ENCODE data around the gene RECQL5.

Gene RECQL5

DNA sequence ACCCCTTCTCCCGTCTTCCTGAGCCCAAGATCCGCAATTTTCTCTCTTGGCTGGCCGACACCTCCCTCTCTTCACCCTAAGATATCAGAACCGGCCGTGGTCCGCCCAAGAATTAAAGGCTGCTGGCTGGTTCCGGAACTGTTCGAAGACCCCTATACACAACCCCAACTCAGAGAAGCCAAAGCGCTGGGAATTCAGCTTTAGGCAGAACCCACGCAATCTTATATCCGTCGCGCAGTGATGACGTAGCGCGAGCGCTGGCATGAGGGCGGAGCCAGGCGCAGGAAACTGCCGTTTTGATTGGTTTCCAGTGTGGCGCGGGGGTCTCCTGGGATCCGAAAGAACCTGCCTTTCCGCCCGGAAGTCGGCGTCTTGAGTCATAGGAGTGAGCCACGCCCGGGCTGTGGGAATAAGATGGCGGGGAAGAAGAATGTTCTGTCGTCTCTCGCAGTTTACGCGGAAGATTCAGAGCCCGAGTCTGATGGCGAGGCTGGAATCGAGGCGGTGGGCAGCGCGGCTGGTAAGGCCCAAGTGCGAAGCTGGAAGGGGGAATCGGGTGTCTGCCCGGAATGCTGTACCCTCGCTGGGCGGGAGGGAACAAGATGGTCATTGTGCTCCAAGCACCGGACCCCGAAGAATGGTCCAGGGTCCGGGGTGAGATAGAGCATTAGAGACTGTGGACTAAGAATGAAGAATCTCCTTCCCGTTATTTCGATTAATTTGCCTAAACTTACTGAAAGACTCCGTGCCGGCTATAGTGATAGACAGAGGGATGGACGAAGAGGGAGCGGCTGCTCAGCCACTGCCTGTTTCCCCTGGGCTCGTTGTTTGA lies at the start of gene RECQL5, which contains the start of gene SAP30BP:
RECQL5 (minus strand) TSS at position 196 of the 832 bp plus-strand sequence. CDS start 597 bp downstream, outside the sequence.
SAP30BP (plus strand) TSS at position 380 of the 832 bp plus-strand sequence; CDS start at position 415, 35 bp downstream.
- DNase-seq (ENCODE audit: low read depth in 2 of 2, low spot score in 1 of 2) = peak; percentile 96 to 99

DNA sequence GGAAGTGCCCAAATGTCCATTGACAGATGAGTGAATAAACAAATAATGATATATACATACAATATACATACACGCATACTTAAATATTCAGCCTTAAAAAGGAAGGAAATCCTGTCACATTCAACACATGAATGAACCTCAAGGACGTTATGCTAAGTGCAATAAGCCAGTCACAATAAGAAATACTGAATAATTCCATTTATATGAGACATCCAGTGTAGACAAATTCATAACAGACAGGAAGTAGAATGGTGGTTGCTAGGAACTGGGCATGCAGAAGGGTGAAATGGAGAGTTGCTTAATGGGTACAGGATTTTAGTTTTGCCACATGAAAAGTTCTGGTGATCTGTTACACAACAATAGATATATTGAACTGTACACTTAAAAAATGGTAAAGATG lies 45.5 kb upstream of the RECQL5 start:
- no peak for DNase-seq (ENCODE audit: low read depth in 2 of 2, low spot score in 1 of 2)

DNA sequence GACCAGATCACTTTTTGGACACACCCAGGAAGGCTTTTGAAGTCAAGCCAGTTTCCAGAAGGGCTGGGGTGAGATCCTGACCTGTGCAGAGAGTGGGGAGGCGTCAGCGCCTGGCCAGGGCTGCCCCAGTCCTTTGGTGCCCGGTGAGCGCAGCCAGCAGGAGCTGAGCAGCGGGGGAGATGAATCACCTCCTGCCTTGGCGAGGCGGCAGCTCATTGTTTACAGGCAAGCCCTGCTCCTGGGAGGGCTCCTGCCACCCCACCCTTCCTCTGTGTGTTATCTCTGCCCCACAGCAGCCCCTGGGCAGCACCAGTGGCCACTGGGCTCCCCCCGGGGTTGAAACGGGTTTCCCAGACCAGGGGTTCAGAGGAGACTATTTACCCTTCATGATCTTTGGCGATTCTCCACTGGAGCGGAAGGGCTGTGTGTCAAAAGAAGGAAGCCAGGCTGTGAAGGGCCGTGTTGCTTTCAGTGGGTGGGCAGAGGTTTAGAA lies 40.2 kb upstream of the RECQL5 start:
- DNase-seq (ENCODE audit: low read depth in 2 of 2, low spot score in 1 of 2) = no peak

DNA sequence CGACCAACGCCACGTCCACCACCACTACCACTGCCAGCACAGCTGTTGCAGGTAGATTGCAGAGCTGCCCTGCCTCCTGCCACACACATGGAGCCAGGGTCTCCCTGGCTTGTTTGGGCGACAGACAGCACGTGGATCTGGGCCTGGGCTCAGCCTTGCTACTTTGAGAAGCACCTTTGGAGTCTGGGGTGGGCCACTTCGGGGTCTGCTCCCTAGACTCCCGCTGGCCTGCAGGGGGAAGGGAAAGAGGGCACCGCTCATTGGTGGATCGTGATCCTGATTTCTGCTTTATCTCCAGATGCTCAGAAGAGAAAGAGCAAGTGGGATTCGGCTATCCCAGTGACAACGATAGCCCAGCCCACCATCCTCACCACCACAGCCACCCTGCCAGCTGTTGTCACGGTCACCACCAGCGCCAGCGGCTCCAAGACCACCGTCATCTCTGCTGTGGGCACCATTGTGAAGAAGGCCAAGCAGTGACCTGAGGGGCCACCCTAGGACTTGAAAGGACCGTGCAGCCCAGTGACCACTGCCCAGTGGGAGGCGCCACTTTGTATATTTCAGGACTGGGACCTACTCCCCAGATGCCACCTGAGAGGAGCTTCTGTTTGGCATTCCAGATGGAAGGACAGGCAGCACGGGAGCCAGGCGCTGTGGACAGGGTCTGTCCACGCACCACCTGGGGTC lies 39.2 kb upstream of the RECQL5 start:
- DNase-seq (ENCODE audit: low read depth in 2 of 2, low spot score in 1 of 2) = no peak

DNA sequence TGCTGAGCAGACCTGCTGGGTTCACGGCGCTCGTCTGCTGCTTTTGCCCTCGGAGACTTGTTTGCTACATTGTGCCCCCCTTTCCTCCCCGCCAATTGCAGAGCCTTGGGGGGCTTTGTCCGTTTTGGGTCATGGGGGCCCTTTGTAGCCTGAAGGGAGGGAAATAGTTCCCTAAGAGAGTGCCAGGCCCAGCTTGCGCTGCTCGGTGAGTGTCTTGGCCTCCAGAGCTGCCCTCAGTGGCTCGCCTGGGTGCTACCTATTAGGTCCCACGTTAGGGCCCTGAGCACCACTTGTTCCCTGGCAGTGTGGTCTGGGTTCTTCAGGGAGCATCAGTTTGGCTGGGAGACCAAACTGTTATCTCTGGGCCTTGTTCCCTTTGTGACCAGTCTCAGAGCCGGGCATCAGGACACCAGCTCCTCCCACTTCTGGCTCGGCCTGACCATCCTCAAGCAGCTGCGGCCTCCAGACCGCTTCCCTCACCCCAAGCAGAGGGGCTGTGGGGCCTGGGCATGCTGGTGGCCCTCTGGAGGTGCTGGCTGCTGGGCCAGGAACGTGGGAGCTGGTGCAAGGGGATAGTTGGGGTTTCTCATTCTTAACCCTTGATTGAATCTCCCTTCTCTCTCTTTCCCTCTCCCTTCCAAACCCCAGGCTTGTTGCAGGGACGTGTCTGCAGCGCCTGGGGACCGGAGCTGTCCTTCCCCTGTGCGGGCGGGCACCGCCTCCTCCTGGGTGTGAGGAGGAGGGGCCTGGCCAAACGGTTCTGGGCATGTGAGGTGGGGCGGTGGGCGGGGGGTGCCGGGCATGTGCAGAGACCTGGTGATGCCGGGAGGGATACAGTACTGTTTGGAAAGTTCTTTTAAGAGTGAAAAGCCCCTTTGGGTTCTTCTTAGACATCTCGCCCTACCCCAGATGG lies 38.3 kb upstream of the RECQL5 start:
- DNase-seq (ENCODE audit: low read depth in 2 of 2, low spot score in 1 of 2) = no peak

DNA sequence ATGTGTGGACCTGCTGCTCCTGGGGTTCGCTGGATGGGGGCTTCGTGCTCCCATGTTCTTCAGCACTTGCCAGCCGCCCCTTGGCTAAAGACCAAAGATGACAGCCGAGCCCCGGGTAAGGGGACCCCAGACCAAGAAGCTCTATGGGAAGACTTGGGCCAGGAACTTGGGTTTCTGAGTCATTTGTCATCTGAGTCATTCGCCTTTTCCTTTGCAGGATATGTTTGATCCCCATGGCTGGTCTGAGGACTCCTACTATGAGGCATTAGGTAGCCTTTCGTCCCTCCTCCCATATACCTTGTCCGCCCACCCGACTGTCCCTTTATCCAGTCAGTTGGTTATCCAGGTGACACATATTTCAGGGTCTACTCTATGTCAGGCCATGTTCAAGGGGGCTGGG lies 36.6 kb upstream of the RECQL5 start:
- DNase-seq (ENCODE audit: low read depth in 2 of 2, low spot score in 1 of 2) = no peak

DNA sequence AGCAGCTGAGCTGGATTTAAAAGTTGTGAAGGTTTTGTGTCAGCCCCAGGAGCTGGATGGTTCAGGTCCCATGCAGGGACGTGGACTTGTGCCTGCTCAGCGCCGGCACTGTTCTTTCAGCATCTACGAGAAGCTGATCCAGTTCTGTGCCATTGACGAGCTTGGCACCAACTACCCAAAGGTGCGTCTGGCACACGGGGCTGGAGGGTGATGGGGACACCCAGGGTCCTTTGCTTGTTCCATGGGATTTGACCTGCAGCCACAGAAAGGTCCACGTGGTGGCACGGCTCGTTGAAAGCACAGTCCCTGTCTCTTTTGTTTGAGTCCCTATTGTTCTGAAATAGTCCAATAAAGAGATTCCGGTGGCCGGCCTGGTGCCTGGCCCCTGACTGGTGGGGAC lies 36.2 kb upstream of the RECQL5 start:
- DNase-seq (ENCODE audit: low read depth in 2 of 2, low spot score in 1 of 2) = no peak

DNA sequence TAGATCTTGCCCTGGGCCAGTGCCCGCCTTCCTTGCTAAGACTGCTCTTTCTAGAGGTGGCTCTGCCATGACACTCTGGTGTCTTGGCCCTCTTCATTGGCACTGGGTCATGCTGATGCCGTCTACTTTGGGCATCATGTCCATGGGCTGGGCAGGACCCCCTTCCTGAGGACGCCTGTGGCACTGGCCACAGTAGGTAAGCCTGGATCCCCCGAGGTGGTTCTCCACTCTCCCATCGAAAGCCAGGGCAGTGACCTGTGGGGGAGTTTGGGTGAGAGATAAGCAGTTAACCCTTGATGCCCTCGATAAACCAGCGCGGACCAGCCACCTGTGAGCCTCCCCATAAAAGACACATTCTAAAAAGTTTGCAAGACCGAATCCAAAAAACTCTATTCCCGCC lies 34.3 kb upstream of the RECQL5 start:
- no peak for DNase-seq (ENCODE audit: low read depth in 2 of 2, low spot score in 1 of 2)

DNA sequence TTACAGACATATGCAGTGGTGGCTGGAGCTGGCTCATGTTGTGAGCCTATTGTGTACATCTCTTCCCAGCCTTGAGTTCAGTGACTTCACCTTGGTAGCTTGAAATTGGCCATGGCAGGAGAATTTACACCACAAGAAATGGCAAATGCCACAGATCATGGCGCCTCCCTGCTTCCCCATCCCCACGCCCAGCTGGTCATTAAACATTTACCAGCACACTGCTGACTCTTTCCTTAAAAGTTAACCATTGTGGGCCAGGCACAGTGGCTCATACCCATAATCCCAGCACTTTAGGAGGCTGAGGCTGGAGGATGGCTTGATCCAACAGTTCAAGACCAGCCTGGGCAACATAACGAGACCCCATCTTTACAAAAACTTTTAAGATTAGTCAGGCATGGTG lies 31.7 kb upstream of the RECQL5 start:
- no peak for DNase-seq (ENCODE audit: low read depth in 2 of 2, low spot score in 1 of 2)

DNA sequence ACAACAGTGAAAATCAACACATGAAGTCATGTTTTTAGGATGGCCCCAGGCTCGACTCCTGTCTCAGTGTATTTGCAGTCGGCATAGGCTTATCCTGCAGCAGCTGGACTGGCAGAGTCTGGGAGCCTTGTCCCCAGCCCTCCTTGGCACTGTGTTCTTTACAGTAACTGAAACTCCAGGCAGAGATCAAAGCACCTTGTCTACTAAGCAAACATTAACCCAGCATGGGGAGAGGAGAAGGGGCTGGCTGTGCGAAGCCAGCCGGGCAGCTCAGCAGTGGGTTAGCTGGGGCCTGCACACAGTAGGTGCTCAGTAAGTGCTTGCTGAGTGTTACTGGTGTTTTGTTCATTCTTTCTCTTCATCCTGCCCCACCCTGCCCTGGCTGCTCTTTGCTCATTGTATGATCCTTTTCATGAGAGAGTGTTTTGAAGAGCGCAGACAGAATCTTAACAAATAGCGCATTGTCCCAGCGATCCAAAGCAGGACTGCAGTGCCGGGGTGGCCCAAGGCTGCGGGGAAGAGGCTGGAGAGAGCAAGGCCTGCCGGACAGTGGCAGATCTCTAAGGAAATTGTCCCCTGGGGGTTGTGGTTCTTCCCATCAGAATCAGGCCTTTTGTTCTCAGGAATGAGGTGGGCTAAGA lies 30.8 kb upstream of the RECQL5 start:
- no peak for DNase-seq (ENCODE audit: low read depth in 2 of 2, low spot score in 1 of 2)

DNA sequence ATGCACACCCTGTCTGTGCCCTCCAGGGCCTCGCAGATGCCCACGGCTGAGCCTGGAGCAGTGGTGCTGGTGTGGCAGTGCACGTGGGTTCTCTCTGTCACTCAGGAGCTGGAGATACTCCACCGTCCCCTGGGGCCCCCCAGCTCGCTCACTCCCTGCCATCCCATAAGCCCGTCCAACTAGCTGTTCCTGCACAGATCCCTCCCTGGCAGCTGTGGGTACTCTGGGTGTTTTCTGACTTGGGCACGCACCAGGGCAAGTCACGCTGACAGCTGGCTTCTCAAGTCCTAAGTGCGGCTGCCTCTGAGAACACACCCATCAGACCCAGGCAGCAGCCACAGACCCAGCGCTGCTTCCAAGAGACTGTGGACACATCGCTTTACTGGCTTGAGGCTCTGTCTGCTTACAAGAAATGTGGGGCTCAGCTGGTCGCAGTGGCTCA lies 28.9 kb upstream of the RECQL5 start:
- DNase-seq (ENCODE audit: low read depth in 2 of 2, low spot score in 1 of 2) = no peak

DNA sequence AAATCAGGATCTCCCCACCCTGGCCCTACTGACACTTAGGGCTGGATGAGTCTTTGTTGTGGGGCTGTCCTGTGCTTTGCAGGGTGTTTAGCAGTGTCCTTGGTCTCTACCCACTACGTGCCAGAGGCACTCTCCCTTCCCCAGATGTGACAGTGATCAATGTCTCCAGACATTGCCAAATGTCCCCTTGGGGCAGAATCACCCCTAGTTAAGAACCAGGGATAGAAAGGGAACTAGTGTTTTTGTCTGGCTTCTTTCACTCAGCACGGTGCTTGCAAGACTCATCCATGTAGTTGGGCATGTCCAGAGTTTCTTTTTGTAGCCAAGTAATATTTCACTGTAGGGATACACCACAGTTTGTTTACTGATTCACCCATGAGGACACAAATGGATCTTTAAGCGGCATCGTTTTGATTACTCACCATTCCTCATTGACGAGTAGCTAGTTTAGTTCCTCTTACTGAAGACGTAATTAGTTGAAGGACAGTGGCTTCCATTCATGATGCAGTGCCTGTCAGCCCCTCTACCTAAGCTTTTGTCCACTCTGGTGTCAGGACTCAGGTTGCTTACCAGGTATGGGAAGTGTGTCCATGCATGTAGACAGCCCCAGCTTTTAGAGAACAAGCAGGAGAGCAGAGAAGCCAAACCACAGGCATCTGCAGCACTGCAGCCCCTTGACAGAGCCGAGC lies 28.3 kb upstream of the RECQL5 start:
- no peak for DNase-seq (ENCODE audit: low read depth in 2 of 2, low spot score in 1 of 2)

DNA sequence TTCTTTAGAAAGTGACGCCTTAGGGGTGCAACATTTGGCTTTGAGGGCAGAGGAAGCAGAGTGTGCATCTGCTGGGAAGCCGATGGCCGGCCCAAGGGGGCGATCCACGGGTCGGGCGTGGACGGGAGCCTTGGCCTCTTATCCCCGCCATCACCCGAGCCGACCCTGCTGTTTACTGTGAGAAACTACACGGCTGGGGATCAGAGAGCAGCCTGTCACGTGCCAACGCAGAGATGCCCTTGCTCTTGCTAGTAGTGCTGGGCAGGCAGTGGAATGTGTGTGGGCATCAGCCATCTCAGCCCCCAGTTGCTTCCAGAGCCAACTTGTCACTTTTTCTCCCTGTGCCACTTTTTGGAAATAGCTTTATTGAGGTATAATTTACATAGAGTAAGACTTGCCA lies 27.6 kb upstream of the RECQL5 start:
- no peak for DNase-seq (ENCODE audit: low read depth in 2 of 2, low spot score in 1 of 2)

DNA sequence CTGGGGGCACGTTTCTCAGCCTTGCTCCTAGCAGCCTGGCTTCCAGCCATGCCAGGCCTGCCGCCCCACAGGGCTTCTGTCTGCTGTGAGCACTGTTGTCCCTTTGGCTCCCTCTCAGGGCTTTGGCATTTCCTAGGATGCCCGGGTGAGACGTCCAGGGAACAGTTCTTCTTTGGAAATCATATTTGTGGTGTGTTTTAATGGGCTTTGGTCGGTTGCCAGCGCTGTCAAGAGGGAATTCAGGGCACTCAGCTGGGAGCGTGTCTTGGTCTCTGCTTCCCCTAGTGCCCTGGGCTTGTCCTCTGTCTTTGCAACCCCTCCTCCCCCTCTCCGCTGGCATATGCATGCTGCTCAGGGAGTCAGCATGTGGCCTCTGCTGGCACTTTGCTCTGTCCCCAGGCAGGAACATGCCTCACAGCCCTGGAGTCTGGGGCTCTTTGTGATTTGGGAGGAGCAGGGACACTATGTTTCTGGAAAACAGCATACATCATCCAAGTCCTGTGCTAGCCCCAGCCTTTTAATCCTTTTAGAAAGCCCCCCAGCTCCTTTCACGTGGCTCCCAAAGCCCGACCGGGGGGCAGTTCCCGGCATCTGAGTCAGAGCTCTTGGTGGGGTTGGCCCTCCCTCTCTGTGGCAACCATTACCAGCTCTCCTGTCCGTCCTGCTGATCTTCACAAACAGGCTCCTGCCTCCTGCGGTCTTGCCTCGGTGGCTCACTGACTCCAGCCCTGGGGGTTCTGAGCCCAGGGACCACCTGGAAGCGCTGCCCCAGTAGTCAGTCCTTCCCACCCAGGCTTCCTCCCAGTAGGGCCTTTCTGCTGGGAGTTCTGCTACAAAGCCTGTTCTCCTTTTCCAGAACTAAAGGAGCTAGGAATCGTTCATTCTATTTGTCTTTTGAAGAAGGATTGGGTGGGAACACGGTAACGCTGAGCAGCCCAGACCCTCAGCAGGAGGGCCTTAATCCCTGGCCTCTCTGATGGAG lies 26.8 kb upstream of the RECQL5 start:
- no peak for DNase-seq (ENCODE audit: low read depth in 2 of 2, low spot score in 1 of 2)

DNA sequence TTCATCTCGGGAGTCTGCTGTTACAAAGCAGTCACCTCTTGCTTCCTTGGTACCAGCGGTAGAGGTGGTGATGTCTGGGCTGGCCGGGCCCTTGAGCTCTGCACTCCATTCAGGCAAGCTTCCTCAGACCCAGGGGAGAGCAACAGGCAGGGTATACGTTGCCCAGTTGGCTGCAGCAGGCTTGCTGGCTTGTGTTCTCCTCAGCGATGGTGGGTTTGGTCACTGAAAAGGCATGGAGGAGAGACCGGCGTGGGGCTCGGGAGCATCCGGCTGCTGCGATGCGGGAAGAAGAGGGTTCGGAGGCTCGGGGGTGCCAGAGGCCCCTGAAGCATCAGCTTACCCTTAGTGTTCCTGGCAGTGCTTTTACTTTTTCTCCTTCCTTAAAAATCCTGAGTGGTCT lies 26.0 kb upstream of the RECQL5 start:
- no peak for DNase-seq (ENCODE audit: low read depth in 2 of 2, low spot score in 1 of 2)

DNA sequence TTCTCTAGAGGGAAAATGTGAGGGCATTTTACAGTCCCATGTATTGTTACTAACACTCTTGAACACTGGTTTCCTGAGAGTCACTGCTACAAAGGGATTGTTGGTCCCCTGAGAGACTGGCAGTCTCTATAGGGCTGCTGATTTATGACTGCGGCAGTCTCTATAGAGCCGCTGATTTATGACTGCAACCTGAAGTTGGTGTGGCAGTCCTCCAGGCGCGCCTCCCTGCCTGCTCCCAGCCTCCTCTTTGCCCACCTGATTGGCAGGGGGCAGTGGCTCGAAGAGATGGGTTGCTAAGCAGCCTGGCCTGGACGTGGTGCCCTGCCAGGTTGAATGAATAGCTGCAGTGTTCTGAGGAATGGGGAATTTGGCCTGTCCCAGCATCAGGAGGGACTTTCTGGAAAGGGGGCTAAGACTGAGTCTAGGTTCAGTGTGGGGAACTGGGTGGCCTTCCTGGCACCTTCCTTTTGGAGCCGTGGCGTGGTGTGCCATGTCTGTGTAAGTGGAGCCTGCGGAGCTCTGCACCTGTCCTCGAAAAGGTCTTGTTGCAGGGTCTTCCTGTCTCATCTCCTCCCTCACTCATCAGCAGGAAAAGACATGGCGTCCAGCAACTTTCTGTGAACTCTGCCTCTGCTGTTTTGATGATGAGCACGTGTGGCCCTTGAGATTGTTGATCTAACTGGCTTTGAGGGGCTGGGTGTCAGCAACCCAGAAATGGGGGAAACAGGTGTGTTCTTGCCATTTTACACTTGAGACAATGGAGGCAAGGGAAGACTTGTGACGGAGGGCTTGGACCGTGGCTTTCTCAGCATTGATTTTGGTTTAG lies 25.1 kb upstream of the RECQL5 start:
- no peak for DNase-seq (ENCODE audit: low read depth in 2 of 2, low spot score in 1 of 2)

DNA sequence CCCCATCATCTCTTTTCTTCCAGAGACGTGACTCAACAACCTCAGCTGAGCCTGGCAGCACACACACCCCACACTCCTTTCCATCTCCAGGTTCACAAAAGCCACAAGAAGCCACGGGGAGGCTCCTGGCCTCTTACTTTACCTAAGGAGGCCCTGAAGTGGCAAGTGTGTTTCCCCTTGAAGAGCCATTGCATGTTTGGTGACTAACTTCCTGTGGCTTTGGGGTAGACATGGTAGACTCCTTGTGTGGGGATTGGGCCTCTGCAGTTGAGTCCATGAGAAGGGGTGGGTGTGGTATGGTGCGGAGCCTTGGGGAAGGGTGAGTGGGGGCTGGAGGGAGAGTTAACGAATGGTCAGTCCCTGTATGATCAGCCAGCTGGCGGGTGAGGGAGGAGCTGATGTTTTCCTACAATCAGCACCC lies 24.4 kb upstream of the RECQL5 start:
- DNase-seq (ENCODE audit: low read depth in 2 of 2, low spot score in 1 of 2) = no peak

DNA sequence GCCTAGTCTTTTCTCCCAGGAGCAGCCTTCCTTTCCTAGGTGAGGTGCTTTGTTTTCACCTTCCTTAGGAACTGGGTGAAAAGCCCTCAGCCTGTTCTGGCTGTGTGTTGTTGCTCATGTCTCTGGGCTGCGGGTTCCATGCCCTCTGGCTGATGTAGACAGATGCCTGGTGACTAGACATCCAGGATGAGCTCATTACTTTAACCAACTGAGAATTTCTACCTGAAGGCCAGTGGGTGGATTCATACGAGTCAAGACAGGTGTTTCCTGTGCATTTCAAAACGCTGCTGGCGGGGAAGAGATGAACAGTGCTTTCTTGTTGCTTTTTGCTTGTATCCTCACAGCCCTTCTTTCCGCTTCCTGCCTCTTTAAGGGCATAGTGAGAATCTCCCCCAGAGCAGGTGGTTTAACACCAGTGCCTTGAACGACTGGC lies 22.5 kb upstream of the RECQL5 start:
- DNase-seq (ENCODE audit: low read depth in 2 of 2, low spot score in 1 of 2) = peak in 1 of 2 donors; percentile 6

All from stimulated activated CD8-positive, alpha-beta memory T cell treated with anti-CD3 and anti-CD28 coated beads, Interleukin-4, amount 100 ng/mL, for 1 hour (primary cell).